HepG2 (cell line): Measurements from ENCODE around the gene C6orf132. TPM values are rescaled to one million over a fixed set of nuclear protein-coding genes. Genes with fewer than 3 reads are reported as not detected.

ENCODE experiments used
- ASH2L ChIP-seq: fragments of 300-600, 200-600 bp; sonication (generic); IDR thresholded peaks from 2 replicates; pipeline ENCODE4 v1.7.0; 2017; ENCODE audit warnings: low read depth, mild to moderate bottlenecking, moderate library complexity, mixed read lengths, low read length; ENCODE audit not compliant: insufficient read length
- CBX5 ChIP-seq: sonication (generic); formaldehyde crosslinking; IDR thresholded peaks from 2 replicates; pipeline ENCODE4 v1.4.0; 2020; ENCODE audit warnings: missing genetic modification reagents, borderline replicate concordance
- CENPT ChIP-seq: sonication (generic); formaldehyde crosslinking; IDR thresholded peaks from 2 replicates; pipeline ENCODE4 v1.8.0; 2022; ENCODE audit warnings: low read depth, mild to moderate bottlenecking, moderate library complexity, missing genetic modification reagents
- FOXO1 ChIP-seq: sonication (generic); formaldehyde crosslinking; IDR thresholded peaks from 2 replicates; pipeline ENCODE4 v1.4.0; 2020; ENCODE audit warnings: missing genetic modification reagents
- JUN ChIP-seq: sonication (generic); formaldehyde crosslinking; IDR thresholded peaks from 2 replicates; pipeline ENCODE4 v1.4.0; 2020; ENCODE audit warnings: mild to moderate bottlenecking, missing genetic modification reagents
- KAT7 ChIP-seq: IDR thresholded peaks from 2 replicates; pipeline ENCODE4 v1.6.1; 2018; ENCODE audit warnings: borderline replicate concordance, missing compliant biosample characterization
- KDM1A ChIP-seq: IDR thresholded peaks from 2 replicates; pipeline ENCODE4 v1.6.1; 2016; ENCODE audit warnings: missing compliant biosample characterization
- KDM2A ChIP-seq: sonication (generic); formaldehyde crosslinking; IDR thresholded peaks from 2 replicates; pipeline ENCODE4 v1.4.0; 2020; ENCODE audit warnings: low read depth, missing genetic modification reagents, borderline replicate concordance
- LCORL ChIP-seq, 2 experiments: fragments of 450-650 bp in 1 of 2; sonication (generic) in 1 of 2; formaldehyde crosslinking in 1 of 2; IDR thresholded peaks; 2 replicates each; pipeline versions ENCODE4 v1.5.0 to v1.6.1; 2017 to 2020; ENCODE audit warnings: antibody characterized with exemption in 1 of 2, missing genetic modification reagents in 1 of 2
- MAZ ChIP-seq, 2 experiments: sonication (generic) in 1 of 2; formaldehyde crosslinking in 1 of 2; IDR thresholded peaks; 2 replicates each; pipeline versions ENCODE4 v1.5.0 to v1.6.1; 2012 to 2020; ENCODE audit warnings: low read depth in 2 of 2, mild to moderate bottlenecking in 2 of 2, borderline replicate concordance in 1 of 2, improper control_type of control experiment in 1 of 2, low read length in 1 of 2, missing genetic modification reagents in 1 of 2, moderate library complexity in 1 of 2
- MEIS2 ChIP-seq: sonication (generic); formaldehyde crosslinking; IDR thresholded peaks from 2 replicates; pipeline ENCODE4 v1.9.0; 2021; ENCODE audit warnings: mild to moderate bottlenecking, missing genetic modification reagents
- NR2F6 ChIP-seq, 2 experiments: IDR thresholded peaks; 2 replicates each; pipeline ENCODE4 v1.6.1; 2016; ENCODE audit warnings: antibody characterized with exemption in 1 of 2, mild to moderate bottlenecking in 1 of 2
- PHF8 ChIP-seq: sonication (generic); formaldehyde crosslinking; IDR thresholded peaks from 2 replicates; pipeline ENCODE4 v1.5.0; 2020; ENCODE audit warnings: missing genetic modification reagents
- POGZ ChIP-seq: sonication (generic); formaldehyde crosslinking; IDR thresholded peaks from 2 replicates; pipeline ENCODE4 v1.4.0; 2020; ENCODE audit warnings: mild to moderate bottlenecking, missing genetic modification reagents
- POLR2A ChIP-seq, 2 experiments: IDR thresholded peaks; 2 replicates each; pipeline ENCODE4 v1.6.1; 2011; ENCODE audit warnings: low read depth in 2 of 2, low read length in 2 of 2, mild to moderate bottlenecking in 1 of 2, moderate library complexity in 1 of 2; ENCODE audit not compliant: insufficient read depth in 1 of 2
- TBX2 ChIP-seq: sonication (generic); formaldehyde crosslinking; IDR thresholded peaks from 2 replicates; pipeline ENCODE4 v1.5.0; 2020; ENCODE audit warnings: missing genetic modification reagents, mild to moderate bottlenecking, borderline replicate concordance
- ZBTB42 ChIP-seq: sonication (generic); formaldehyde crosslinking; IDR thresholded peaks from 2 replicates; pipeline ENCODE4 v1.5.0; 2020; ENCODE audit warnings: mild to moderate bottlenecking, missing genetic modification reagents
- ZNF10 ChIP-seq: sonication (generic); formaldehyde crosslinking; IDR thresholded peaks from 2 replicates; pipeline ENCODE4 v1.4.0; 2020; ENCODE audit warnings: mild to moderate bottlenecking, low read depth, missing genetic modification reagents, borderline replicate concordance
- ZNF207 ChIP-seq: fragments of 450-650 bp; IDR thresholded peaks from 2 replicates; pipeline ENCODE4 v1.6.1; 2016; ENCODE audit warnings: antibody characterized with exemption, borderline replicate concordance
- ZNF496 ChIP-seq: sonication (generic); formaldehyde crosslinking; IDR thresholded peaks from 2 replicates; pipeline ENCODE4 v1.8.1; 2023; ENCODE audit warnings: mild to moderate bottlenecking, moderate library complexity, missing genetic modification reagents; ENCODE audit not compliant: insufficient replicate concordance
- ZNF574 ChIP-seq: sonication (generic); formaldehyde crosslinking; IDR thresholded peaks from 2 replicates; pipeline ENCODE4 v1.4.0; 2020; ENCODE audit warnings: missing genetic modification reagents
- ZNF709 ChIP-seq: sonication (generic); formaldehyde crosslinking; IDR thresholded peaks from 2 replicates; pipeline ENCODE4 v1.5.0; 2020; ENCODE audit warnings: mild to moderate bottlenecking, missing genetic modification reagents
- polyA plus RNA-seq, 8 experiments: library from polyadenylated mRNA; depleted of rRNA in 3 of 8; stranded (reverse) in 7 of 8; unstranded in 1 of 8; fragments of >200 nt; fragmentation: Illumina TruSeq in 4 of 8; extraction: Trizol in 4 of 8; gene quantifications; 2 replicates each; pipeline versions ENCODE4 v1.2.1 to v1.2.3, GENCODE V29; 2011 to 2016; ENCODE audit warnings: low read depth in 4 of 8, missing spikeins in 1 of 8, mixed read lengths in 1 of 8; ENCODE audit not compliant: insufficient read depth in 1 of 8
- total RNA-seq, 5 experiments: library from RNA; depleted of rRNA; stranded (reverse); fragments of >200 nt; fragmentation: Illumina TruSeq; extraction: Trizol; gene quantifications; 2 replicates each; pipeline ENCODE4 v1.2.3, GENCODE V29; 2016; ENCODE audit warnings: low read depth in 1 of 5
- TF ChIP-seq, protein P1 (sequence below): sonication (generic); formaldehyde crosslinking; IDR thresholded peaks from 2 replicates; pipeline ENCODE4 v1.4.0; 2020; ENCODE audit warnings: missing genetic modification reagents
- TF ChIP-seq, protein P2 (sequence below): sonication (generic); formaldehyde crosslinking; IDR thresholded peaks from 2 replicates; pipeline ENCODE4 v1.9.0; 2022; ENCODE audit warnings: missing genetic modification reagents, mild to moderate bottlenecking, borderline replicate concordance

The C6orf132 gene
- total and polyA plus RNA-seq, 2 of the 13 experiments (the other 11 are each of a cell fraction or from before 2014, with no cell fraction given): 0.78 to 3.0 TPM

DNA sequence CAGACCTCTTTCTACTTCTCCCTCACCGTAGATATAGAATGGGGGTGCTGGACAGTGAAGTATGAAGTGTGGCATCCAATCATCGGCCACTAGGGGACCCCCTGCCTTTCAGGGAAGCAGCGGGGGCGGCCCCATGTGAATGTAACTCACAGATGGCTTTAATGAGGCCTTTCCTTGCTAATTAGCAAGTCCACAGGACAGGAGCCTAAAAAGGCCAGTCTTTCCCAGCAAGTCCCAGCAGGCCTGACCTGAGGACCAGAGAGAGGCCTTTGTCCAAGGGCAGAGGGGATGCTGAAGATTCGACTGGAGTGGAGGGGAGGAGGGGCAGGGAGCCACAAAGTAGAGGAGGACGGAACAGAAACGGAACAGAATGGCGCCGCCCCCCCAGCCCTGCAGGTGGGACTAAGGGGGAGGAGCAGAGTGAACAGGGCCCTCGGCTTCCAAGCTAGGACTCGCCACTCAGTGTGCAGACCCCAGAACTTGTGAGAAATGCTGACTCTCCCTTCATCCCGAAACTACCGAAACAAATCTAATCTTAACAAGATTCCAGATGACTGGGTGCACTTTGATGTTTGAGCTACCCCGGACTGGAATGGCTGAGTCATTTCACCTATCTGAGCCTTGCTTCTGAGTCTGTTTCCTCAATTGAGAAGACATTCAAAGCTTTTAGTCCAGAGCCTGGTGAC, 5.8 kb downstream of the C6orf132 start (continued):
- TF ChIP-seq ZNF10 (CRISPR knock-in tag) (no peak), ZBTB42 (CRISPR knock-in tag) (no peak), ZNF207 (no peak), MAZ (IDR thresholded peaks at IDR 0.05; ENCODE audit: borderline replicate concordance, low read depth, low read length) (no peak), MAZ (CRISPR knock-in tag; IDR thresholded peaks at IDR 0.05; ENCODE audit: low read depth) (0 out of 2 replicates have a peak, but pooled peaks have one; percentile 31), ZNF496 (CRISPR knock-in tag) (no peak), LCORL (IDR thresholded peaks at IDR 0.05) (no peak), LCORL (CRISPR knock-in tag; IDR thresholded peaks at IDR 0.05) (0 out of 2 replicates have a peak, but pooled peaks have one; percentile 7), KDM2A (CRISPR knock-in tag) (0 out of 2 replicates have a peak, but pooled peaks have one; percentile 43), POGZ (CRISPR knock-in tag) (peak; percentile 36; the same call in 1 of the 2 replicates), KDM1A (0 out of 2 replicates have a peak, but pooled peaks have one; percentile 55), POLR2A (IDR thresholded peaks at IDR 0.05; ENCODE audit: insufficient read depth in 1 of 2, low read depth in 2 of 2, low read length in 2 of 2) (no peak), NR2F6 (IDR thresholded peaks at IDR 0.05) (no peak), NR2F6 (CRISPR knock-in tag; IDR thresholded peaks at IDR 0.05) (no peak), ZNF574 (CRISPR knock-in tag) (0 out of 2 replicates have a peak, but pooled peaks have one; percentile 21), ASH2L (peak; percentile 52), KAT7 (peak; percentile 35; the same call in 1 of the 2 replicates), TBX2 (CRISPR knock-in tag) (peak; percentile 60), PHF8 (CRISPR knock-in tag) (no peak), FOXO1 (0 out of 2 replicates have a peak, but pooled peaks have one; percentile 15), MEIS2 (CRISPR knock-in tag) (no peak), ZNF709 (CRISPR knock-in tag) (no peak), JUN (CRISPR knock-in tag) (peak; percentile 56; the same call in 1 of the 2 replicates), CBX5 (0 out of 2 replicates have a peak, but pooled peaks have one; percentile 23), CENPT (CRISPR knock-in tag) (no peak)
- TF ChIP-seq, protein P1, sequence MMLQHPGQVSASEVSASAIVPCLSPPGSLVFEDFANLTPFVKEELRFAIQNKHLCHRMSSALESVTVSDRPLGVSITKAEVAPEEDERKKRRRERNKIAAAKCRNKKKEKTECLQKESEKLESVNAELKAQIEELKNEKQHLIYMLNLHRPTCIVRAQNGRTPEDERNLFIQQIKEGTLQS (CRISPR knock-in tag): peak; percentile 71; the same call in 1 of the 2 replicates
- TF ChIP-seq, protein P2, sequence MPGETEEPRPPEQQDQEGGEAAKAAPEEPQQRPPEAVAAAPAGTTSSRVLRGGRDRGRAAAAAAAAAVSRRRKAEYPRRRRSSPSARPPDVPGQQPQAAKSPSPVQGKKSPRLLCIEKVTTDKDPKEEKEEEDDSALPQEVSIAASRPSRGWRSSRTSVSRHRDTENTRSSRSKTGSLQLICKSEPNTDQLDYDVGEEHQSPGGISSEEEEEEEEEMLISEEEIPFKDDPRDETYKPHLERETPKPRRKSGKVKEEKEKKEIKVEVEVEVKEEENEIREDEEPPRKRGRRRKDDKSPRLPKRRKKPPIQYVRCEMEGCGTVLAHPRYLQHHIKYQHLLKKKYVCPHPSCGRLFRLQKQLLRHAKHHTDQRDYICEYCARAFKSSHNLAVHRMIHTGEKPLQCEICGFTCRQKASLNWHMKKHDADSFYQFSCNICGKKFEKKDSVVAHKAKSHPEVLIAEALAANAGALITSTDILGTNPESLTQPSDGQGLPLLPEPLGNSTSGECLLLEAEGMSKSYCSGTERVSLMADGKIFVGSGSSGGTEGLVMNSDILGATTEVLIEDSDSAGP (CRISPR knock-in tag): peak; percentile 67; the same call in 1 of the 2 replicates
